Measurements from ENCODE around the gene CHD5. TPM values are rescaled to one million over a fixed set of nuclear protein-coding genes. Genes with fewer than 3 reads are reported as not detected.

The CHD5 gene
- polyA plus RNA-seq, 1 experiment = 0.02 TPM

DNA sequence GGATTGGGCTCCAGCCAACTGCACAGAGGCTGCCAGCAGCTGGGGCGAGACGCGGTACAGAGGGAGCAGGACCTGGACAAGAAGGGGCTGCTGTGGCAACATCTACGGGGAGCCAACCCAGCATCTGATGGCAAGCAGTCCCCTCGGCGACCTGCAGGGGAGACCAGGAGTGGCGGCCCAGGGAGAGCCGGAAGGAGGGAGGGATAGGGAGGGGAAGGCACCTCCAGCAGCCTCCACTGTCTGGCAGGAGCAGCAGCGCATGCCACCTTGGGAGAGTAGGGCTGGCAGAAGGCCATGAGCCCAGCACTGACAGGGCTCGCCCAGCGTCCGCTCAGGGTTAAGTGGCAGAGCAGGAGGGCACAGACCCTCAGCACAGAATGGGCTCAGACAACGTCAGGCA is 17.3 kb downstream of the CHD5 start:
- H3K4me3 ChIP-seq (ENCODE audit: low read depth, low read length) = no peak overlapping the region
- CTCF ChIA-PET = no interaction called here
- no peak for DNase-seq (ENCODE audit: low read depth, low spot score)
- no peak overlapping the region for H3K27ac ChIP-seq (ENCODE audit: low read depth, low read length)
- POLR2A ChIA-PET = no interaction called here
- H3K27me3 ChIP-seq (ENCODE audit: control insufficient read depth, insufficient read depth, low read length) = peaks cover 27% of the 10 kb centered on the region
- no peaks in the 10 kb centered on the region for H3K9me3 ChIP-seq (ENCODE audit: control insufficient read depth, insufficient read depth, low read length)
- TF ChIP-seq, protein P1, sequence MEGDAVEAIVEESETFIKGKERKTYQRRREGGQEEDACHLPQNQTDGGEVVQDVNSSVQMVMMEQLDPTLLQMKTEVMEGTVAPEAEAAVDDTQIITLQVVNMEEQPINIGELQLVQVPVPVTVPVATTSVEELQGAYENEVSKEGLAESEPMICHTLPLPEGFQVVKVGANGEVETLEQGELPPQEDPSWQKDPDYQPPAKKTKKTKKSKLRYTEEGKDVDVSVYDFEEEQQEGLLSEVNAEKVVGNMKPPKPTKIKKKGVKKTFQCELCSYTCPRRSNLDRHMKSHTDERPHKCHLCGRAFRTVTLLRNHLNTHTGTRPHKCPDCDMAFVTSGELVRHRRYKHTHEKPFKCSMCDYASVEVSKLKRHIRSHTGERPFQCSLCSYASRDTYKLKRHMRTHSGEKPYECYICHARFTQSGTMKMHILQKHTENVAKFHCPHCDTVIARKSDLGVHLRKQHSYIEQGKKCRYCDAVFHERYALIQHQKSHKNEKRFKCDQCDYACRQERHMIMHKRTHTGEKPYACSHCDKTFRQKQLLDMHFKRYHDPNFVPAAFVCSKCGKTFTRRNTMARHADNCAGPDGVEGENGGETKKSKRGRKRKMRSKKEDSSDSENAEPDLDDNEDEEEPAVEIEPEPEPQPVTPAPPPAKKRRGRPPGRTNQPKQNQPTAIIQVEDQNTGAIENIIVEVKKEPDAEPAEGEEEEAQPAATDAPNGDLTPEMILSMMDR (IDR thresholded peaks at IDR 0.05; ENCODE audit: low read depth, low read length) = no peak

DNA sequence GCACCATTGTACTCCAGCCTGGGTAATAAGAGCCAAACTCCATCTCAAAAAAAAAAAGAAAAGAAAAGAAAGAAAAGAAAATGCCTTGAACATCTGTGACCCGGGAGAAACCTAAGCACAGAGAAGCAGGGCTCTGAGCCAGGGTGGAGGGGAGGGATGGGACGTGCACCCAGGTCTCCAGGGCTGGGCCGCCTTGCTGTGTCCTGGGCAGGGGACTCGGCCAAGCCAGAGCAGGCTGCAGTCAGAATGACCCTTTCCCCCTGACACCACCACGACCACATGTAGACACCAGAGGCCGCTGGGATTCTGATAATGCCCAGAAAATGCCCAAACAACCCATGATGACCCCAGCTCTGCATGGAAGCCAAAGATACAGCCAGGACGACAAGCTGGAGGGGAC is 17.8 kb downstream of the CHD5 start:
- peaks cover 23% of the 10 kb centered on the region for H3K27me3 ChIP-seq (ENCODE audit: control insufficient read depth, insufficient read depth, low read length)
- DNase-seq (ENCODE audit: low read depth, low spot score) = no peak
- TF ChIP-seq, protein P1 (IDR thresholded peaks at IDR 0.05; ENCODE audit: low read depth, low read length) = no peak
- CTCF ChIA-PET = no interaction called here
- H3K27ac ChIP-seq (ENCODE audit: low read depth, low read length) = no peak overlapping the region
- no peak overlapping the region for H3K4me3 ChIP-seq (ENCODE audit: low read depth, low read length)
- POLR2A ChIA-PET = no interaction called here
- H3K9me3 ChIP-seq (ENCODE audit: control insufficient read depth, insufficient read depth, low read length) = no peaks in the 10 kb centered on the region

DNA sequence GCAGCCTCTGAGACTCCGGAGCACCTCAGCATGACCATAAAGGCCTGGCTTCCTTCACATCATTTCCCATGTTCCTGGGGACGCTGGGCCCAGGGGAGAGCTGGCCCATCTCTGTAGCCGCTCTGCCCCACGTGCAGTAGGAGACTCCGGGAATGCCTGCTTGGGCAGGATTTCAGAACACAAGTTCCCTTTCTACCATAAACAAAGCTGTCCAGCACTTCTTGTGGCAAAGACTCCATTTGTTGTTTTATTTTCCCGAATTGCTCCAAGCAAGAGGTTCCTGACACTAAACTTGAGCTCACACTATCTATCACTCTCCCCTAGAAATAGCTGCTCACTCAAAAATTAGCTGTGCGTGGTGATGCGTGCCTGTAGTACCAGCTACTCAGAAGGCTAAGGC is 21.9 kb downstream of the CHD5 start:
- Histone ChIP-seq H3K27ac (ENCODE audit: low read depth, low read length) (no peak overlapping the region), H3K4me3 (ENCODE audit: low read depth, low read length) (no peak overlapping the region), H3K9me3 (ENCODE audit: control insufficient read depth, insufficient read depth, low read length) (no peaks in the 10 kb centered on the region; the same call in 1 of the 2 replicates), H3K27me3 (ENCODE audit: control insufficient read depth, insufficient read depth, low read length) (peaks cover 10% of the 10 kb centered on the region)
- ChIA-PET CTCF (interaction anchor here (0.7 kb wide), 1 partner anchor 47 kb away, joined by 4 read pairs; no protein-coding TSS in a partner anchor), POLR2A (no interaction called here)
- no peak for DNase-seq (ENCODE audit: low read depth, low spot score)
- TF ChIP-seq, protein P1 (IDR thresholded peaks at IDR 0.05; ENCODE audit: low read depth, low read length) = no peak

DNA sequence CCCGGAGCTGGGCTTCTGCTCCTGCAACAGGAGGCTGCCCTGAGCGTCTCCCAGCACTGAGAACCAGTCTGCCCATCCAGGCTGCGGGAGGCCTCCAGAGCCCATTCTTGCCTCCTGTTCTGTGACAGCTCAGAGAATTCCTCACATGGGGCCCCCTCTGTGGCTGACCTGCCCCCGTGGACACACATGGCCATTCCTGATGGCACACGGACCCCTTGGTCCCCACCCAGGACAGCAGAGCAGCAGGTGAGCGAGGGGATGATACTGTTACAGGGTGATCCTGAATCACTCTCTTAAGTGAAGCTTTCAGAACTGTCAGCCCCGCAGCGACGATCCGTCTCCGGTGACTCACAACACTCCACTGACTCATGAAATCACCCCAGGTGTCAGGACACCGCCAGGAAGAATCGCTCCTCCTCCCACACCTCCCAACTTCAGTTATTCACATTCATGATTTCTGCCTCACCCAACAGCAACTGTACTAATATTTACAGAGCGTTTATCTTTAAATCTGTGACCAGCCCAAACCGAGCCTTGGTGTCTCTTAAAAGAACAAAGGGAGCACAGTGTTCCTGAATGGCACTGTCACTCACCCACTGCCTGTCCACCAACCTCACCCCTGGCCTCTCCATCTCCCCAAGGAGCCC is 22.5 kb downstream of the CHD5 start:
- ChIA-PET POLR2A (no interaction called here), CTCF (no interaction called here)
- Histone ChIP-seq H3K4me3 (ENCODE audit: low read depth, low read length) (no peak overlapping the region), H3K27me3 (ENCODE audit: control insufficient read depth, insufficient read depth, low read length) (peaks cover 10% of the 10 kb centered on the region), H3K9me3 (ENCODE audit: control insufficient read depth, insufficient read depth, low read length) (no peaks in the 10 kb centered on the region; the same call in 1 of the 2 replicates), H3K27ac (ENCODE audit: low read depth, low read length) (no peak overlapping the region)
- TF ChIP-seq, protein P1 (IDR thresholded peaks at IDR 0.05; ENCODE audit: low read depth, low read length) = no peak
- DNase-seq (ENCODE audit: low read depth, low spot score) = no peak

DNA sequence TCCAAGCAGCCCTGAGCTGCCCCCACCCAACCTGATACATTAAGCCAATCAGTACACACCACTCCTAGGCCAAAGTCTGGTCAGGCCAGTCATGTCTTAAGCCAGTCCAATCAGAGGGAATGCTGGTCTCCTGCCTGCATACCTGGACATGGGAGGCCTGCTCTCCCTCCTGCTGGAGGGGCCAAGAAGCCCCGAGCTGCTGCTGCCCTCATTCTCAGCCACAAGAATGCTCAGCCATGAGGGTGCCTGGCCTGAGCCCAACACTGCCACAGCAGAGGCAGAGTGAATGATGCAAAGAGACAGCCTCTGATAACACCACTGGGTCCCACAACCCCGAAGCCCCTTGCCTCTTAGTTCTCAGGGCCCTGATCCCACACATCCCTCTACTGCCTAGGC is 23.0 kb downstream of the CHD5 start:
- Histone ChIP-seq H3K27ac (ENCODE audit: low read depth, low read length) (no peak overlapping the region), H3K27me3 (ENCODE audit: control insufficient read depth, insufficient read depth, low read length) (peaks cover 7% of the 10 kb centered on the region), H3K4me3 (ENCODE audit: low read depth, low read length) (no peak overlapping the region), H3K9me3 (ENCODE audit: control insufficient read depth, insufficient read depth, low read length) (no peaks in the 10 kb centered on the region; the same call in 1 of the 2 replicates)
- POLR2A ChIA-PET = no interaction called here
- DNase-seq (ENCODE audit: low read depth, low spot score) = no peak
- TF ChIP-seq, protein P1 (IDR thresholded peaks at IDR 0.05; ENCODE audit: low read depth, low read length) = no peak
- CTCF ChIA-PET = no interaction called here

Data from AG04450 (cell line).